SKM-1 (cell line): ENCODE measurements around the gene FAM72D.
"Not testable (repeated sequence)": the region's sequence is repeated elsewhere in the genome, so short reads cannot be mapped to it uniquely, and the experiment has no call there.

Experiments used
- DNase-seq: peaks from one replicate; lab custom pipeline; 2025; ENCODE audit not compliant: unreplicated experiment; lab: John Stamatoyannopoulos, UW

FAM72D gene

DNA sequence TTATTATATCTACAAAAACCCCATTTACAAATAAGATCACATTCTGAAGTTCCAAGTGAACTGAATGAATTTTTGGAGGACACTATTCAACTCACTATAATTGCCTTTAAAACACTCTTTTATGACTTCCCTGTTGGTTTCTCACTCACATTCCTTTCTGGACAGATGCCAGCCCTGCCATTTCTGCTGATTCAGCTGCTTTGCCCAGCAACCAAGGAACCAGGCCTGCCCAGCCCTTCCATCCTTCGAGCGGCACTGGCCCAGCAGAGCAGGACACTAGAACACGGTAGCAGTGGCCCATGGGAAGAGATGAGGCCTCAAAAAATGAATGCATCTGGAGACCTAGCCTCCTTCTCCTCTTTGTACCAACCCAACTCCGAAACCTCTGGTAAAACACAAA is 50.5 kb downstream of the FAM72D start:
- not testable (repeated sequence) for DNase-seq

- not testable (repeated sequence) for DNase-seq
Observed at GRCh38 chr1:145147172-145147571, 51.4 kb downstream of the FAM72D start.

DNA sequence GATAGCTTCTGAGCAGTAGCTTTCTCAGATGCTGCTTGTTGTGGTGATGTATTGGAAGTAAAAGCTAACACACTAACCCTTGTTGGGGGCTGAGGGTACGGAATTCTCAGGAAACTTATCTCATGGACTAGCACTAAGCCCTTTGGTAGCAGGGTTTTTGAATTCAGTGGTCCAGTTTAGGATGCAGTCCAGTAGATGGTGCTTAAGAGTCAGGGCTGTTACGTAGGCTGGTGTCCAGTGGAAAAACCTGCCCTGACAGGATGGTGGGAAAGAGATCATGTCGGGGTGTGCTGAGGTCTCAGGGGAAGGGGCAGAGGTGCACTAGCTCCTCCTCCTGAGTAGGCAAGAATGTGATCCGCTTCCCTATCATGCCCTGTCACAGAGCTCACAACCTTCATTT is 59.6 kb downstream of the FAM72D start:
- not testable (repeated sequence) for DNase-seq

DNA sequence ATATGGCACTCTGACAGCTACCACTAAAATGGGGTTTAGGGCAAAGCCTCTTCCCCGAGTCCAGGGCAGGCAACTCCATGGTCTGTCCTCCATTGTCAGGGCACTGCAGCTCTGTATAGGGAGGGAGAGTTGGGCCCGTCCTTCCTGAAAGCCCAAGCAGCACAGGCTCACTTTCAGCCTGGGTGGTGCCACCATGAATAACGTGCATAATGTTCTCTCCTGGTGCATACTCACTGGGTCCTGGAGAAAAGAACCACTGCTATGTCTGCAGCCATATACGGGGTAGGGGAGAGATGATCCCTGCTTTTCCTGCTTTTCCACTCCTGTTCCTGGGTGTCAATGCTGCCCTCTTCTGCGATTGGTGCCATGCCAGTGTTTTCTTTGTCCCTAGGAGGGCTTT is 60.1 kb downstream of the FAM72D start:
- not testable (repeated sequence) for DNase-seq

DNA sequence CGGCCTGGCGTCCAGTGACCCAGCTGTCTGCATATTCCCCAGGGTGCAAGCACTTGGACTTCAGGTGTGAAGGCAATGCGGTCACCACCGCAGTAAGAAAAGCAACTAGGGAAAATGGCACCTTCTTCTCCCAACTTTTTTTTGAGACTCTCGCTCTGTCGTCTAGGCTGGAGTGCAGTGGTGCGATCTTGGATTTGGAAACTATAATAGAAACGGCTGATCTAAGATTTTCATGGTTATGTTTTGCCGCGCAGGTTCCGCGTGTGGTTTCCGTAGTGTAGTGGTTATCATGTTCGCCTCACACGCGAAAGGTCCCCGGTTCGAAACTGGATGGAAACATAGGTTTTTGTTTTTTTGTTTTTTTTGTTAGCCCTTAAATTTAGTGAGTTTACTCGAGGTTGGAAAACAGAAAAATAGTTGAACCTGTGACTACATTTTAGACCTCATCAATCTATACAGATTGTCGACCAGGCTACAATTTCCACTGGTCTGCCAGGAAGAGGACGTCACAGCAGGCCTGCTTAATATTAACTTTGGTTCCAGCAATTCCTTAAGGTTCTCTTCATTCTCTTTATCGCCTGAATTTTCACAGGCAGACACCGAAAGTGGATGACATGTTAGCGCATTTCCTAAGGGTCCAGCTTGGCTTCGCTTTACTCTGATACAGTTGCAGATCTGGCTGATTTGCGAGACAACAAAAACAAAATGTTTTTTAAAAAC is 61.3 kb downstream of the FAM72D start:
- not testable (repeated sequence) for DNase-seq

DNA sequence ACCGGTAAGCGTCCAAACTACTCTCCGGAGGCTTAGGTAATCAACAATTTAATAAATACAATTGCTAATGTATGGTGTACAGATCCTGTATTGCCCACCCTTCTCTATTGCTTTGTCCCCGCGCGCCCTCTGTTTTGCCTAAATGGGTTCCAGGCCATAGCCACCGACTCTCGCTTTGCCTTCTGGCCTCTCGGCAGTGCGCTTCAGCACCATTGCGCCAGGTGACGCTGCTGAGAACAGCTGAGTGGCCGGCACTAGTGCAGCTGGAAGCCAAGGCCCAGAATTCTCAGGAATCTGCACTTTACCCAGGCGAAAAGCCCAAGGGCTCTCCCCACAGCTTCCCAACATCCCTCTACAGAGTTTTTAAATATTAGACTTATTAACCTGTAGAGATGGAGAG is 61.9 kb downstream of the FAM72D start:
- DNase-seq = not testable (repeated sequence)

GRCh38 chr1:145161046-145161752 is 65.4 kb downstream of the FAM72D start:
- not testable (repeated sequence) for DNase-seq
